Measurements from ENCODE around the gene SOAT1. TPM values are rescaled to one million over a fixed set of nuclear protein-coding genes. Genes with fewer than 3 reads are reported as not detected.
"Not testable (repeated sequence)": the region's sequence is repeated elsewhere in the genome, so short reads cannot be mapped to it uniquely, and the experiment has no call there.

SOAT1 gene
- total RNA-seq, 1 donor = 37.6 TPM

DNA sequence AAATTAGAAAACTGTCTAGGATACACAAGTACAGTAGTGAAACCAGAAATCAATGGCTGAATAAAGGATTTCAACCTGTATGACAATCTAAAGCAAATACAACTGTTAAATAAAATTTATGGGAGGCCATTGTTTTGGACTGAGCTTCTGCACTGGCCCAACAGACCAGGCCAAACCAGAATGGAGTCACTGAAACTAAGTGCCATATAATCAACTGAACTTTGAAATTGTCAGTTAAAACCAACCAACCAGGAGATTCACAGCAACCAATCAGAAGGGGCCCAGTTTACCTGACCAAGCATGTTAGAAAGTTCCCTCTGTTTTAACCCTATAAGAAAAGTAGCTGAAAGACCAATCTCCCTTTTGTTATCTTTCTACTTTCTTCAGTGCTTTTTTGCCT is 30.5 kb upstream of the SOAT1 start:
- no peak overlapping the region for H3K4me3 ChIP-seq (ENCODE audit: low read depth, low read length)
- DNase-seq (ENCODE audit: low read depth) = no peak
- TF ChIP-seq, protein P1, sequence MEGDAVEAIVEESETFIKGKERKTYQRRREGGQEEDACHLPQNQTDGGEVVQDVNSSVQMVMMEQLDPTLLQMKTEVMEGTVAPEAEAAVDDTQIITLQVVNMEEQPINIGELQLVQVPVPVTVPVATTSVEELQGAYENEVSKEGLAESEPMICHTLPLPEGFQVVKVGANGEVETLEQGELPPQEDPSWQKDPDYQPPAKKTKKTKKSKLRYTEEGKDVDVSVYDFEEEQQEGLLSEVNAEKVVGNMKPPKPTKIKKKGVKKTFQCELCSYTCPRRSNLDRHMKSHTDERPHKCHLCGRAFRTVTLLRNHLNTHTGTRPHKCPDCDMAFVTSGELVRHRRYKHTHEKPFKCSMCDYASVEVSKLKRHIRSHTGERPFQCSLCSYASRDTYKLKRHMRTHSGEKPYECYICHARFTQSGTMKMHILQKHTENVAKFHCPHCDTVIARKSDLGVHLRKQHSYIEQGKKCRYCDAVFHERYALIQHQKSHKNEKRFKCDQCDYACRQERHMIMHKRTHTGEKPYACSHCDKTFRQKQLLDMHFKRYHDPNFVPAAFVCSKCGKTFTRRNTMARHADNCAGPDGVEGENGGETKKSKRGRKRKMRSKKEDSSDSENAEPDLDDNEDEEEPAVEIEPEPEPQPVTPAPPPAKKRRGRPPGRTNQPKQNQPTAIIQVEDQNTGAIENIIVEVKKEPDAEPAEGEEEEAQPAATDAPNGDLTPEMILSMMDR (IDR thresholded peaks at IDR 0.05; ENCODE audit: insufficient read depth, low read depth, low read length) = no peak

DNA sequence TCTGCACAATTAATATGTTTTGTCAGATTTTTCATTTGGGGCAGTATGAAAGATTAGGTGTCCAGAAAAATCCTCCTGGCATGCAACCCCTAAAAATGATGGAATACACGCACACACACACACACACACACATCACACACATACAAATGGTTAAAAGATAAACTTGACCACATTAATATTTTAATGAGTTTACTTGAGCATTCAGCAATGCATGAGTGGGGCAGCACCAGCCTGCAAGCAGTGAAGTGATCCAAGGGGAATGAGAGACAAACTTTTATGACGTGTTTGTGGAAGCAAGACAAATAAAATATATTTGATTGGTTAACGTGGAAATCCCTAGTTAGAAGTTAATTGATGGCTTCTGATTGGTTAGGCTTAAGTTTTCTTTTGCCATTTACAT is 29.1 kb upstream of the SOAT1 start:
- H3K4me3 ChIP-seq (ENCODE audit: low read depth, low read length) = no peak overlapping the region
- no peak for DNase-seq (ENCODE audit: low read depth)
- TF ChIP-seq, protein P1 (IDR thresholded peaks at IDR 0.05; ENCODE audit: insufficient read depth, low read depth, low read length) = no peak

DNA sequence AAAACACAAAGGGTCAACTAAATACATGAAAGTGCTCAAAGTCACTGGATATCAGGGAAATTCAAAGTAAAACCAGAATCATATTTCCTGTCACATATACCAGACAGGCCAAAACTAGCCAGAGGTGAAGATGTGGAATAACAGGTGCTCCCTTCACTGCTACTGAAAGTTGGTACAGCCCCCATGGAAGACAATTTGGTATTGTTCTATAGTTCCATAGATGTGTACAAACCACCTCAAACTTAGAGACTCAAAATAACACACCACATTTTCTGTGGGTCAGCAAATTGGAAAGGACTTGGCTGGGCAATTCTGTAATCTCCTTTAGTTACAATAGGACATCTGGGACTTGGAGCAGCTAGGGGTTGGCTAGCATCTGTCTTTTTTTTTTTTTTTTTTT is 24.5 kb upstream of the SOAT1 start:
- TF ChIP-seq, protein P1 (IDR thresholded peaks at IDR 0.05; ENCODE audit: insufficient read depth, low read depth, low read length) = no peak
- no peak overlapping the region for H3K4me3 ChIP-seq (ENCODE audit: low read depth, low read length)
- no peak for DNase-seq (ENCODE audit: low read depth)

DNA sequence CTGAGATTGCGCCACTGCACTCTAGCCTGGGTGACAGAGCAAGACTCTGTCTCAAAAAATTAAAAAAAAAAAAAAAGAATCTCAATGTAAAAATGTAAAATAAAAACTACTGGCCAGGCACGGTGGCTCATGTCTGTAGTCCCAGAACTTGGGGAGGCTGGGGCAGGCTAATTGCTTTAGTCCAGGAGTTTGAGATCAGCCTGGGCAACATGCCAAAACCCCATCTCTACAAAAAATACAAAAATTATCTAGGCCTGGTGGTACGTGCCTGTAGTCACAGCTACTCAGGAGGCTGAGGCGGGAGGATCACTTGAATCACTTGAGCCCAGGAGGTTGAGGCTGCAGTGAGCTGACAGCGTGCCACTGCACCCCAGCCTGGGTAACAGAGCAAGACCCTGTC is 19.2 kb upstream of the SOAT1 start:
- H3K4me3 ChIP-seq (ENCODE audit: low read depth, low read length); DNase-seq (ENCODE audit: low read depth): not testable (repeated sequence)

DNA sequence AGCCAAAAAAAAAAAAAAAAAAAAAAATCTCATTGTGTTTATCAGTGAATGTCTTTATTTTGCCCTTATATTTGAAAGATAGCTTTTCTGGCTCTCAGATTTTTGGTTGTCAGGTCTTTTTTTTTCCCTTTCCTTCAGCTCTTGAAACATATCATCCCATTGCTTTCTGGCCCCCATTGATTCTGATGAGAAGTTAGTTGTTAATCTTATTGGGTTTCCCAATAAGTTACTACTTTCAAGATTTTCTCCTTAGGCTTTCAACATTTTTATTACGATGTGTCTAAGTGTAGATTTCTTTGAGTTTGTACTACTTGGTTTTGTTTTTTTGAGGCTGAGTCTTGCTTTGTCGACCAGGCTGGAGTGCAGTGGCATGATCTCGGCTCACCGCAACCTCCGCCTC is 14.7 kb upstream of the SOAT1 start:
- no peak for DNase-seq (ENCODE audit: low read depth)
- no peak overlapping the region for H3K4me3 ChIP-seq (ENCODE audit: low read depth, low read length)
- TF ChIP-seq, protein P1 (IDR thresholded peaks at IDR 0.05; ENCODE audit: insufficient read depth, low read depth, low read length) = no peak

DNA sequence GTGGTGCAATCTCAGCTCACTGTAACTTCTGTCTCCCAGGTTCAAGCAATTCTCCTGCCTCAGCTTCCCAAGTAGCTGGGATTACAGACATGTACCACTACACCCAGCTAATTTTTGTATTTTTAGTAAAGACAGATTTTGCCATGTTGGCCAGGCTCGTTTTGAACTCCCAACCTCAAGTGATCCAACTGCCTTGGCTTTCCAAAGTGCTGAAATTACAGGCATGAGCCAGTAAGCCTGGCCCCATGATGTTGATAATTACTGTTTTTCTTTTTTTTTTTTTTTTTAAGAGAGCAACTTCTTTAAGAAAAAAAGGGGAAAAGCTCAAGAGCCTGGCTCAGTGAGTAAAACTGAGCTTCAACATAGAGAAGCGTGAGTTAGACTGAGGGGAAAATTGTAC is 9.6 kb upstream of the SOAT1 start:
- DNase-seq (ENCODE audit: low read depth) = no peak
- TF ChIP-seq, protein P1 (IDR thresholded peaks at IDR 0.05; ENCODE audit: insufficient read depth, low read depth, low read length) = no peak
- H3K4me3 ChIP-seq (ENCODE audit: low read depth, low read length) = no peak overlapping the region

DNA sequence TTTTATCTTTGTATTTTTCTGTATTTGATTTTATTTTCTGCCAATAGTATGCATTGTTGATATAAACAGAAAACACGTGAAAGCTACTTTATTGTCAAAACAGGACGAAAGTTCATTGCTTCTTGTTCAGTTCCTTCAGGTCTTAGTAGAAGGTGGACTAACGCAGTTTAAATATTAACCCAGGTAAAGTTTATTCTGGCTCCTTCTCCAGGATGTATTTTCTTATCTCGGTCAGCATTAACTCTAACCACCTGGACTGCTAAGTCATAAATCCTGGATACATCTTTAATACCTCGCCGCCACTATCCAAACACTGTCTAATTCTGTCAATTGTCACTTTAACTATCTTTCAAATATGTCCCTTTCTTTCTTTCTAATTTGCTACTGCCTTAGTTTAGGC is 5.7 kb upstream of the SOAT1 start:
- TF ChIP-seq, protein P1 (IDR thresholded peaks at IDR 0.05; ENCODE audit: insufficient read depth, low read depth, low read length) = no peak
- no peak overlapping the region for H3K4me3 ChIP-seq (ENCODE audit: low read depth, low read length)
- no peak for DNase-seq (ENCODE audit: low read depth)
